ENCODE data around the gene MFSD6L.

The MFSD6L gene, protein sequence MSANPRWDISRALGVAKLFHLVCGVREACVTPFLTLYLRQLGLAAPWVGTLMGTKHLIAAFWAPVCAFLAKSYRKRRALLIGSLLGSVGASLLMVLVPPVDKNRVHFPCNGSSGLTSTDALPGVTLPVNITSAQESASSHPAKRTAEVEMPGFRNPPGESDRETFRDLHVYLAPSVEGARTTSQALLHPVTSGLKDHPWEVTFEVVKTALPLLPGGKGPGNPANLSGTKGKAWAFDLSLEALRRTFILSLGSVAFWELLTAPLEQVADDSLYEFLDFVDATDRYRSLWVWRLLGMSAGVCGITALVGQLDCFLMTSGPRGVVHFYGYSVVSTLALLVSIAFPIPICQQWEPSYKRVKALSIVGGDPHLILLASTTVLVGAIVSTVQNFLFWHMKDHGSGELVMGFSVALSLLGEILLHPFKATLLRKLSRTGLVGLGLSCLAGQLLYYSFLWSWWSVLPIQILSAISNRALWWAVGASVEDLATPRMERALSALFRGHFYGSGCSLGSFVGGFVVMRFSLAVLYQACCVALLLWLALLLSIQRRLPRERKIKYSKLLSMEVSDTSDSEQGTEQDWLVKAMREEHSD

DNA sequence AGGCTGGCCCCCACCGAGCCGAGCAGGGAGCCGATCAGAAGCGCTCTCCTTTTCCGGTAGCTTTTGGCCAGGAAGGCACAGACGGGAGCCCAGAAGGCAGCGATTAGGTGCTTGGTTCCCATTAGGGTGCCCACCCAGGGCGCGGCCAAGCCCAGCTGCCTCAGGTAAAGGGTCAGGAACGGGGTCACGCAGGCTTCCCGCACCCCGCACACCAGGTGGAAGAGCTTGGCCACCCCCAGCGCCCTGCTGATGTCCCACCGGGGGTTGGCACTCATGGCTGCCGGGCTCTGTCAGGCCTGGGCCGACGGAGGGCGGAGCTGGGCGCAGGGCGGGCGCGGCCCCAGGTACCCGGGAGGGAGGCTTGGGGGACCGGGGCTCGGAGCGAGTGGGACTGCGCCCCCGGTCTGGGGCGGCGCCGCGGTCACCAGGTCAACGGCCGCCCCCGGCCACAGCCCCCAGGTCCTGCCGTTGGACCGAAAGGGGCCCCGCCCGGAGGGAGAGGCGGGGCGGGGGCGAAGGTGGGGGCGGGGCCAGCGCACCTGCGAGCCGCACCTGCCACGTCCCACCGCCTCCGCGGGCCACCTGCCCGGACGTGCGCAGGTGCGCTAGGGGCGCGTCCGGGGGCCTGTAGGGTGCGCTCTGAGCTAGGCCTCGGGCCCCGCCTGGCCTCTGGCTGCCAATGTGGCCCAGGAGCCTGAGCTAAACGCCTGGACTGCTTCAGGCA lies at the start of gene MFSD6L:
MFSD6L (minus strand) TSS at position 520 of the 724 bp plus-strand sequence; CDS start at position 275, 245 bp downstream.
- no peak for DNase-seq (ENCODE audit: low spot score)

DNA sequence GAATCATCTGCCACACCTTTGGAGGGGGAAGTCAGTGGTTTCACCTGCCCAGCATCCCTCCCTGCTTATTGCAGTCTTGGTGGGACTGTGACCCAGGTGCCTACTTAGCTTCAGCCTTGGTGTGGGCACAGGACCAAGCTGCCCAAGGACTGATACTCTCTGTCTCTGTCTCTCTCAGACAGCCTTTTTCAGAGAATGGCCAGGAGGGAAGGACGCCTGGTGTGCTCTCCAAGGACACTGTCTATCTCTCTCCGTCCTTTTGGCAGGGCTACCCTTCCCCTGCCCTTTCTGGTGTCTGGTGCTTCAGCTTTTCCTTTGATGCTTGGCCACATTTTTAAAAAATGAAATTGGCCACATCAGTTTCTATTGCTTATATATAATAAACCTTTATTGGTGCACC lies 48.7 kb upstream of the MFSD6L start:
- no peak for DNase-seq (ENCODE audit: low spot score)

DNA sequence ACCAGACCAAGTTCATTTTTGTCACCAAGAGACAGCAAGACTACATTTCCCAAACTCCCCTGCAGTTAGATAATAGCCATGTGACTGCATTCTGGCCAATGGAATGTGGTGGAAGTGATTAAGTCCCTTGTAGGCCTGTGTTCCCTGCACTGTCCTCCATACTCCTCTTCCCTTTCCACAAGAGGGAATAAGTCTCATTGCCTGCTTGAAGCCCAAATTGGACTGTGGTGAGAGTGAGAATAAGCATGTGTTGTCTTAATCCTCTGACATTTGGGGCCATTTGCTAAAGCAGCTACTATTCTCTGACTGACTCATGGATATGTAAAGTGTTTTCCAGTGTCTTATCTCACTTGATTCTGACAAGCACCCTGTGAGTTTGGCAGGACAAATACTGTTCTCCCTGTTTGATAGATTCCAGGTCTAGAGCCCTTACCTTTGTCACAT lies 47.6 kb upstream of the MFSD6L start:
- DNase-seq (ENCODE audit: low spot score): no peak

DNA sequence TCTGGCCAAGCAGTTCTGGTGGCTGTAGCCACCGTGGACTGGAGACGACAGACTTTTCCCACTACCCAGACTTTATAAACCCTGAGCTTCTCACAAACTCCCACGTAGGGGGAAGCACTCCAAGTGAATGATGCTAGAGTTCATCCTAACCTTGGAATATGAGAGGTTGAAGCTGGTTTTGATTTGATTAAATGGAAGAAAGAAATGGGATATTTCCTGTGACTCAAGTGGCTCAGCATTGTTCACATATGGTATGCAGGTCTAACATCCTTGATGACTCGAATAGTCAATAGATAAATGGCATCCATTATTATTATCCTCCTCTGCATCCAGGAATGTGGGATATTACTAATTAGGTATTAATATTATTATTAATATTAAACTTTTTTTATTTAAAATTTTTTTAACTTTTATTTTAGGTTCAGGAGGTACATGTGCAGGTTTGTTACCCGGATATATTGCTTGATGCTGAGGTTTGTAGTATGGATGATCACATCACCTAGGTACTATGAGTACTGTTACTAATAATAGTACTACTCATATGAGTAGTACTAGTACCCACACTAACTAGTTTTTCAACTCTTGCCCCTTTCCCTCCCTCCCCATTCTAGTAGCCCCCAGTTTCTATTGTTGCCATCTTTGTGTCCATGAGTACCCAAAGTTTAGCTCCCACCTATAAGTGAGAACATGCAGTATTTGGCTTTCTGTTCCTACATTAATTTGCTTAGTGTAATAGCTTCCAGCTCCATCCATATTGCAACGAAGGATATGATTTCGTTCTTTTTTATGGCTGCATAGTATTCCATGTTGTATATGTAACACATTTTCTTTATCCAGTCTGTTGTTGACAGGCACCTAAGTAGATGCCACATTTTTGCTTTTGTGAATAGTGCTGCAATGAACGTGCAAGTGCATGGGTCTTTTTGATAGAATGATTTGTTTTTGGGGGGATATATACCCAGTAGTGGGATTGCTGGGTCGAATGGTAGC lies 45.4 kb upstream of the MFSD6L start:
- DNase-seq (ENCODE audit: low spot score): no peak

DNA sequence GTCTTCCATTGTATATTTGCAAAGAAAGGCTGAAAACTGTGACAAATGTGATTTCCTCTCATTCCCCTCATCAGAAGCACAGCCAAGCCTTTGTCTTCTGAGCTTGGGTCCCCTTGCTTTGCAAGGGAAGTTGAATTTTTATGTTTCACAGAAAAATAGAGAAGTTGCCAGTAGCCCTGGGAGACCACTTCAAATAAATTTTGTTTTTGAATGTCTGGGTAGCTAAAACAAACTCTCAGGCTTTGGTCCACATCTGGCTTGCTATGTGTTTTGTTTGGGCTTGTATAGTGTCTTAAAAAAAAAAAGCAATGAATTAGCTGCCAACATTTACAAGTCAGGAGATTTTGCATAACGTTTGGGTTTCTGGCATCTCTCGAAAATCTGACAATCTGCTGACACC lies 44.2 kb upstream of the MFSD6L start:
- DNase-seq (ENCODE audit: low spot score): no peak

DNA sequence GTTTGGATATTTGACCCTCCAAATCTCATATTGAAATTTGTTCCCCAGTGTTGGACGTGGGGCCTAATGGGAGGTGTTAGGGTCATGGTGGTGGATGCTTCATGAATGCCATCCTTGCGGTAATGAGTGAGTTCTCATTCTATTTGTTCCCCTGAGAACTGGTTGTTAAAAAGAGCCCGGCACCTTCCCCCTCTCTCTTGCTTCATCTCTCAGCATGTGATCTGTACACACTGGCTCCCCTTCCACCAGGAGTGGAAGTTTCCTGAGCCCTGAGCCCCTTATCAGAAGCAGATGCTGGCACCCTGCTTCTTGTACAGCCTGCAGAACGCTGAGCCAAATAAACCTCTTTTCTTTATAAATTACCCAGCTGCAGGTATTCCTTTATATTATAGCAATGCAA lies 42.7 kb upstream of the MFSD6L start:
- DNase-seq (ENCODE audit: low spot score): no peak

DNA sequence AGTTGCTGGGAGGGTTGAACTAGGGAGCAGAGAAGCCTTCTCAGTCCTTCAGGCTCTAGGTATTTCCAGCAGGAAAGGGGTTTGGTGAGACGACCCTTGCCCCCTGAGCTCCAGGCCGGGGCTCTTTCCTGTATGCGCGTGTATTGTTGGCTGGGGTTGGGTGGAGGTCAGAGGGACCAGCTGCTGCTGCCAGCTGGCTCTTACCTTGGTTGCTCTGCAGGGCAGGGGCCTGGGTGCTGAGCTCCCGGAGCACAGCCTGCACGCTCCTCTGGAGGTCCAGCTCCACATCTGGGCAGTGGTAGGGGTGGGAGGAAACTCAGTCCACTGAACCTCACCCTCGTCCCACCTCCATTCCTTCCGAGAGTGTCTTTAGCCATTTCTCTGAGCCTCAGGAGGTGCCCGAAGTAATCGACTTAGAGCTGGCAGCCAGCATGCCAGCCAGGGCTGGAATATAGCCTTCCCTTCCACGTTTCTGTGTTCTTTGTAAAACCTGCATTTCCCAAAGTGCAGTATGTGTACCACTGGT lies 40.3 kb upstream of the MFSD6L start:
- DNase-seq (ENCODE audit: low spot score): no peak

DNA sequence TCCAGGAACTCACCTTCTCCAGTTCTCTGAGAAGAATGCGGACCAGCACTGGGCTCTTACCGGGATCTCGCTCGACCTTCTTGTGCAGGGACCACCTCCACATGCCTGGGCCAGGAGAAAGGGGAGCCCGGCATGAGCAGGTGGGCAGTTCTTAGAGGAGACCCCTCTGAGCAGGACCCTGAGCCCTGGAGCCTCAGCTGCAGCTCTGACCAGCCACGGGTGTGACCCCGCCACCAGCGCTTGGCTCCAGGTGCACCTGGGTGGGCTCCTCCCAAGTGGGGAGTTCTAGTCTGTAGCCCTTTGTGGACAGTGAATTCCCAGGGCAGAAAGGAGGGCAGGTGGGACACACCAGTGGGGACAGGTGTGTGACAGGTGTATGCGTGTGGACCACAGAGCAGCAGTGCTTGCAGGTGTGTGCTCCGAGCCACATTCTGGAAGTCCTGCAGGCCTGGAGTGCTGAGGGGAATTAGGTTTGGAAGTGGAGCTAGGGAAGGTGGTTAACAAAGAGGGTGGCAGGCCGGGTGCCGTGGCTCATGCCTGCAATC lies 39.5 kb upstream of the MFSD6L start:
- DNase-seq (ENCODE audit: low spot score): no peak

DNA sequence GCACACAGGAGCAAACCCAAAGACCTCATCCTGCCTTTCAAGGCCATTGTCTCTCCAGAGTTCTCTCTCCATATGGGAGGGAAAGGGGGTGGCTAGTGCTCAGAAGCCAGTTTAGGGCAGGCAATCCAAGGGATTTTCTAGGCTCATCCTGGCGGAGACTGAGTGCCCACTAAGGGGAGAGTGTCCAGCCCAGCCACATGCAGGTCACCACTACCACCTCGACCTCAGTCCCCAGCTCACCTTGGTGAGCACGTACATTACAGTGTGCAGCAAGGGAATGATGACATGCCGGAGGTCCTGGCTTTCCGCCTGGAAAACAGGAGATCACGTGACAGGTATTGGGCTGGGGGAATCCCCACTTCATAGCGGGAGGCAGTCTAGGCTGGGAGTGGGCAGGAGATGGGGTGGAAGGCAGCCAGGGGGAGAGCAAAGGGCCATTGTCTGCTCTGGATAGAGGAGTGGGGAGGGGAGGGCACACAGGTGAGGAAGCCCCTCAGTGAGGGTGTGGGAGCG lies 38.5 kb upstream of the MFSD6L start:
- no peak for DNase-seq (ENCODE audit: low spot score)

DNA sequence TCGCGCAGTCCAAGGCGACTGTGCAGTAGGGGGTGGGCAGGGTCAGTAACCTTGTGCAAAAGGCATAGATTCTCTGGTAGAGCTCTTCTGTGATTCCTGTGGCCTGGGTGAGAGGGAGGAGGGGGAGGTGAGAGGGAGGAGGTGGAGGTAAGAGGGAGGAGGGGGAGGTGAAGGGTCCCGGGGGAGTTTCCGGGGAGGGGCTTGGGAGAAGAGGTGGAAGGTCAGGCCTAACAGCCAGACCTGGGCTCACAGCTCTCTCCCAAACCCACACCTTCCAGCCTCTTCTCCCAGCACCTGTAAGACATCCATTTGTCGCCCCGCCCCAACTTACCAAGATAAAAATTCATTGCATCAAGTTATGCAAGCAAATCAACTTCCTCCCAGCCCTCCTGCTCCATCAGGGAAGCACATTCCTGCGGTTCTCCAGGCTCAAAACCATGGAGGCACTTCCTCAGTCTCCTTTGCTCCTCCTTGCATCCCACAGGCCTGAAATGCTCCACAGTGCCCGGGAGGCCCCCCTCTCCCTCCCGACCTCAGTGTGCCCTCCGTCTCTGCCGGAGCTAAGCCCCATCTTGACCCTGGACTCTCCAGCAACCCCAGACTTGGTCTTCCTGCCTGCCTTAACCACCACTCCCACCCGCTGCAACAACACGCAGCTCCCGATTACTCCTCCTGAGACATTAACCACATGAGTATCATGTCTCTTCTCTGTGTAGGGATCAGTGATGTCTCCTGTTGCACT lies 37.8 kb upstream of the MFSD6L start:
- no peak for DNase-seq (ENCODE audit: low spot score)

DNA sequence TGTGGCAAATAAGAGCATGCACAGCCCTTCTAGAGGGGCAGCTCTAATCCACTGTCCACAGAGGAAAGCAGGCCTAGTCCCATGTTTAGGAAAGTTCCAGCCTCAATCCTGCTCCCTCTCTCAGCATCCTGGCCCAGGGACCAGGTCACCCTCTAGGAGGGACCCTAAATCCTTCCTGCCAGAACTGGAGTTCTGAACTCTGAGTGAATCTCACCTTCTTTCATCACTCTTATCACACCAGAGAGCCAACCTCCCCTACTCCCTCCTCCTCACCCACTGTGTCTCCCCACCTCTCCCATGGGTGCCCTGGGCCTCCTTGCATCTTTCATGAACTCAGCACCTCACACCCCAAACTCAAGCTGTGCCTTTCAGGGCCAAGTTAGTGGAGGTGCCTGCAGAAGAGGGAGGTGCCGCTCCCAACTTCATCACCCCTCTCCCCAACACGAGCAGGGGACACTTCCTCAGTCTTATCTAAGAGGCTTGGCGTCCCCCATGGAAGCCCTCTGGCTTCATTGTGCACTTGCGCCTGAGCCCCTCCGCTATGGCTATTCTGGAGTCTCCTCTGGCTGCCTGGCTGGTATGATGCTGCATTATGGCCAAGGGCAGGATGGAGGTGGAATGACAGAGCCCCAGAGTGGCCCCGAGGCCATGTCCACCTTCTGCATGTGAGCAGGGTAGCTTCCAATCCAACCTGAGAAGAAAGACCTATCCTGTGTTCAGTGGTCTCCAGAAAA lies 36.6 kb upstream of the MFSD6L start:
- no peak for DNase-seq (ENCODE audit: low spot score)

DNA sequence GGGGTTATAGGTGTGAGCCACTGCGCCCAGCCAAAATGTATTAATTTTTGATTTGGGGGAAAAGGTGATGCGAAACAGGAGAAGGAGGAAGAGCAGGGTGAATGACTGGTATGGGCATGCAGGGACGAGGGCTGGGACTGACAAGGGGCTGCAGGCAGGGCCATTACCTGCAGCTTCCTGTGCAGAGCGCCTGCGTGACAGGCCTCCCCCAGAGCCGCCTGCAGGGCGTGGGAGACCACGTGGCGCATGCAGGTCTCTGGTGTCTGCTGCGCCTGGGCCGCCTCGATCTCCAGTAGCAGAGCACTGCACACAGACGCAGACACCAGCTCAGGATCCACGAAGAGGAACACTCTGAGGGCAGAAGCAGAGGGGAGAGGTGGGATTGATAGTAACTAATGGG lies 35.9 kb upstream of the MFSD6L start:
- DNase-seq (ENCODE audit: low spot score): no peak

DNA sequence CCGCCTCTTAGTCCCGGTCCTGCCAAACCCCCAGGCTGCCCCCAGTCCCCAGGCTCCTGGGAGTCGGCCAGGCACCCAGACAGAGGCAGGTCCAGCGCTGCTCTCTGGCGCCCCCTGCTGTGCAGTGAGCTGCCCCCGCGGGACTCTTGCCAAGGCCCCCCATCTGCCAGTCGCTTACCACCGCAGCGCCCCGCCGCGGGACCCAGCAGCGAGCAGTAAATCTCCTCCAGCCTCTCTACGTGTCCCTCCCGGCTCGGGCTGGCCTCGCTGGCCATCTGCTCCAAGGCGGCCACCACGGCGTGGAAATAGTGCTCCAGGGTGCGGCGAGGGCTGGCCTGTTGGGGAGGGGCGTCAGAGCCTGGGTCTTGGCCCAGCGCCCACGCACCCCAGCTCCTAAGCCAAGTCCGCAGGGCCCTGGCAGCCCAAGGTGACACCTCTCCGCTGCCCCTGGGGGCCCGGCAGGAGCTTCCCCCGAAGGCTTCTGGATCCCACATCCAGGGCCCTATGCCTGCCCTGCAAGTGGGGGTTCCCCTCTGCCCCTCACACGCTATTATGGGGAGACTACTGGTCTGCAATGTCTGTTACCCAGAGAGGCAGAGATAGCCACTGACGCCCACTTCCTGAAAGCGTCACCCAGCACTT lies 33.7 kb upstream of the MFSD6L start:
- peak; percentile 10 for DNase-seq (ENCODE audit: low spot score)

DNA sequence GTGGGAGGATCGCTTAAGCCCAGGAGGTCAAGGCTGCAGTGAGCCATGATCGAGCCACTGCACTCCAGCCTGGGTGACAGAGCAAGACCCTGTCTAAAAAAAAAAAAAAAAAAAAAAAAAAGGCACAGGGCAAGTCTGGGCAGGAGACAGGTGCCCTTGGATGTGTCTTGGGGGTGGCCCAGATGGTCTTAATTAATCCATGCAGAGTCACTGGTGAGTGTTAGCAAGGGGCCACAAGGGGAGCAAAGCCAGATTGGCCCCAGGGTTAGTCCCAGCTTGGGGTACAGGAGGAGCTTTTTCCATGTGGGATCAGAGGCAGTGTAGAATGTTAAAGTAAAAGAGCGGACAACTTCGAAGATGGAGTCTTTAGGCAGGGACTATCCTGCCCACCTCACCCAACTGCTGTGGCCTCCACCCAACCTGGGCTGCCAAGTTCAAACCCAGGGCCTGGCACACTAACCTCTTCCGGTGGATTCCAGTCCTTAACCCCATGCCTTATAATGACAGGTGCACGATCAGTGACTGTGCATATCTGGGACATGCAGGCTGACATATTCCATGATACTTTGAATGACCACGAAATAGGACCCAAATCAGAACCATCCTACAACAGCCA lies 32.2 kb upstream of the MFSD6L start:
- no peak for DNase-seq (ENCODE audit: low spot score)

DNA sequence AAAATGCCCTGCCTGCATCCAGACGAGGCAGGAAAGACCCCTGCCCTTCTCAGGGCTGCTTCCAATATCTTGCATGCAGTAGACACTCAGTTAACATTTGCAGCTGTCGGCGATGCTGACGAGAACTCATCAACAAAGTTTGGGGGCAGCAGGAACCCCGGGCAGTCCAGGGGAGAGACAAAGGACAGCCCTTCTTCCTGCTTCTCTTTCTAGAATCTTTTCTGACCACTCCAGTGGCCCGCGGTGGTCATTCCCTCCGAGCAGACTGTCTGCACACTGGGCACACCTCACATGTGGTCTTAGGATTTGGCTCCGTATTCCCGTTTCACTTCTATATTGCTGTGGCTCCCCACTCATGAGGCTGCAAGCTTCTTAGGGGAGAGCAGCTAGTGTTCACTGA lies 31.0 kb upstream of the MFSD6L start:
- no peak for DNase-seq (ENCODE audit: low spot score)

DNA sequence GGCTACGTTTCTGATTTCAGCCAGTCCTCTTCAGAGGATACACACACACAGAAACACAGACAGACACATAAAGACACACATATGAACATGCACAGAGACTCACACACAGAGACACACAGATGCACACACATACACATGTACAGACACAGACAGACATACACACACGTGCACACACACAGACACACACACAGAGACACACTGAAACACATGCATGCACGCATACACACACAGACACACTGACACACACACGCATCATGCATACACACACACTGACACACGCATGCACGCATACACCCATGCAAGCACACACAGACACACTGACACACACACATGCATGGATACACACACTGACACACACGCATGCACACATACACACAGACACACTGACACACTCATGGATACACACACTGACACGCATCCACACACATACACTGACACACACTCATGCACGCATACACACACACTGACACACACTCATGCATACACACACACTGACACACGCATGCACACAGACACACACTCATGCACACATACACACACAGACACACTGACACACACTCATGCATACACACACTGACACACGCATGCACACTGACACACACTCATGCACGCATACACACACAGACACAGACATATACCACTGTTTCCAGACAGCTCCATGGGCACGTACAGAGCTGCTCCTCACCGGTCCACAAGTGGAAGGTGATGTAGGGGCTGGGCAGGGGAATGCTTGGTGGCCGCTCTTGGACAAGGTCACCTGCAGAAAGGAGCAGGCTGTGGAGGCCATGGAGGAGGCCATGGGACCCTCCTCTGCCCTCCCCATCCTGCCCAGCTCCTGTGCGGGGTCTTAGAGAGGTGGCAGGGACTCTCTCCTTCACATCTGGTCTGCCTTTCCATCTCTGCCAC lies 30.1 kb upstream of the MFSD6L start:
- no peak for DNase-seq (ENCODE audit: low spot score)

DNA sequence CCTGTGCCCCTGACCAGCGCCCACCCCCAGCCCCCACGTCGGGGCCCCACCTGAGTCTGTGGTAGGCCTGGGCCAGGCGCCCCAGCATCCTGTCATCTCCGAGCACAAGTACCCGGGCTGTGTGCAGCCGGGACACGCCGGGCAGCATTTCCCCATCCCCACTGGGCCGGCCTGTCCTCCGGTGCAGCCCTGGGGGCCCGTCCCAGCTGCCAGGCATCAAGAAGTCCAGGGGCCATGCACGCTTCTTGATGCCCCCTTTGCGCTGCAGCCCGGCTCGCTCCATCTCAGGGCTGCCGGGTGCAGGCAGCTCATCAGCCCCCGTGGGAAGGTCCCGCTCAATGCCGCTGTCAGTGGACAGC lies 29.3 kb upstream of the MFSD6L start:
- no peak for DNase-seq (ENCODE audit: low spot score)

Data from hematopoietic multipotent progenitor cell treated with erythropoietin and hydrocortisone succinate and interleukin-3 and kit ligand, for 17 days (in vitro differentiated cells).